ENCODE measurements around the gene MAPK9.

- TF ChIP-seq CTCF (IDR thresholded peaks at IDR 0.05) (no peak), POLR2A (IDR thresholded peaks at IDR 0.05) (peak; percentile 28 to 53)
Observed at GRCh38 chr5:180291943-180292831, at the start of gene MAPK9.

Measured in adrenal gland (tissue), 5 donors.